ENCODE measurements around the gene ANKS1B. TPM values are rescaled to one million over a fixed set of nuclear protein-coding genes. Genes with fewer than 3 reads are reported as not detected.

Gene ANKS1B
- total and polyA plus RNA-seq, 2 of the 4 experiments (the other 2 are of a cell fraction), result 0.17 to 0.18 TPM

DNA sequence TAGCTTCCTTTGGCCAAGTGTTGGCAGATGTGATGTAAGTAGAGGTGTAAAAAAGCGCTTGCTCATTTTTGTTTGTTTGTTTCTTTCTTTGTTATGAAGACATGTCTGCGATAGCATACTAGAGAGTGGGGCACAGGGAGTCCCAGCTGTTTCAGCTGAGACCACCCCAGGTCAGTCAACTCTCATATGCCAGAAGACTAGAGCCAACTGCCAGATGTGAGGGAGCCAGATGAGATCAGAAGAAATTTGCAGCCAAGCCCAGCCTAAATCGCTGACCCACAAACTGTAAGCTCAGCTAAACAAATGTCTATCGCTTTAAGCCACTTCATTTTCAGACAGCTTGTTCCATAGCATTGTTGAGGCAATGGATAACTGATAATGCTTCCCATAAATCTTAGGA lies 942.5 kb downstream of the ANKS1B start:
- intact Hi-C loops (cut with micrococcal nuclease), result no loop called here
- POLR2A ChIA-PET (ENCODE audit: unreplicated experiment), result no interaction called here

More for the DNA sequence above, 942.5 kb downstream of the ANKS1B start:
- no peak overlapping the region for H3K23ac ChIP-seq (ENCODE audit: low read depth, low read length)
- no peak overlapping the region for H2AK9ac ChIP-seq (replicated peaks; ENCODE audit: low read depth, low read length, poor library complexity)
- no peak overlapping the region for H3K4me3 ChIP-seq (ENCODE audit: insufficient read depth, low read depth, low read length)
- H2BK120ac ChIP-seq (ENCODE audit: low read depth, low read length), result no peak overlapping the region
- no peak for TF ChIP-seq BHLHE40 (IDR thresholded peaks at IDR 0.05; ENCODE audit: low read depth, low read length)
- no peak for TF ChIP-seq CEBPB (IDR thresholded peaks at IDR 0.05; ENCODE audit: low read depth, low read length)
- no peak for TF ChIP-seq RCOR1 (IDR thresholded peaks at IDR 0.05; ENCODE audit: insufficient replicate concordance, low read length)
- TF ChIP-seq MAZ (IDR thresholded peaks at IDR 0.05; ENCODE audit: borderline replicate concordance, low read depth, low read length), result no peak
- TF ChIP-seq CHD1 (IDR thresholded peaks at IDR 0.05; ENCODE audit: low read depth, low read length), result no peak
- TF ChIP-seq MXI1 (IDR thresholded peaks at IDR 0.05; ENCODE audit: borderline replicate concordance, low read depth, low read length), result no peak
- TF ChIP-seq SMC3 (IDR thresholded peaks at IDR 0.05; ENCODE audit: low read depth, low read length), result no peak
- TF ChIP-seq RFX5 (IDR thresholded peaks at IDR 0.05; ENCODE audit: low read depth, low read length), result no peak
- no peak for TF ChIP-seq MAFK (IDR thresholded peaks at IDR 0.05; ENCODE audit: low read depth, low read length)
- TF ChIP-seq POLR2A (IDR thresholded peaks at IDR 0.05; ENCODE audit: low read depth, low read length), result no peak
- TF ChIP-seq ELK1 (IDR thresholded peaks at IDR 0.05; ENCODE audit: borderline replicate concordance, low read depth, low read length), result no peak
- TF ChIP-seq RAD21 (IDR thresholded peaks at IDR 0.05; ENCODE audit: low read length), result no peak
- no peak for TF ChIP-seq NFE2L2 (IDR thresholded peaks at IDR 0.05; ENCODE audit: low read depth, low read length)
- TF ChIP-seq CTCF (conservative IDR thresholded peaks at IDR 0.05; ENCODE audit: low read depth, low read length), result no peak
- no peak for TF ChIP-seq USF2 (IDR thresholded peaks at IDR 0.05; ENCODE audit: low read depth, low read length)
- TF ChIP-seq FOS (IDR thresholded peaks at IDR 0.05; ENCODE audit: low read depth, low read length), result no peak
- H2BK5ac ChIP-seq (ENCODE audit: low read depth, low read length, poor library complexity, severe bottlenecking), result no peak overlapping the region
- CTCF ChIA-PET, result interaction anchor here (1.4 to 1.8 kb wide), 2 partner anchors 8 to 609 kb away, joined by 4 to 5 read pairs; no protein-coding TSS in a partner anchor
- BruUV-seq (replicated peaks), result no TSS peak
- ATAC-seq (ENCODE audit: low read depth) (no peak), DNase-seq (no peak)
- no peak overlapping the region for H4K5ac ChIP-seq (ENCODE audit: low read depth, low read length)
- H2BK20ac ChIP-seq (ENCODE audit: low read depth, low read length), result no peak overlapping the region
- H3K9me1 ChIP-seq (ENCODE audit: insufficient read depth, low read length), result no peaks in the 10 kb centered on the region
- H3K14ac ChIP-seq (replicated peaks; ENCODE audit: low read depth, low read length), result no peak overlapping the region
- no peak overlapping the region for H3K56ac ChIP-seq (ENCODE audit: extremely low read depth, insufficient read depth, low read length)
- H4K91ac ChIP-seq (ENCODE audit: insufficient read depth, low read depth, low read length), result no peak overlapping the region
- no peak overlapping the region for H2AFZ ChIP-seq (replicated peaks; ENCODE audit: low read length, poor library complexity)
- H3K27me3 ChIP-seq (ENCODE audit: control insufficient read depth, insufficient read depth, low read length), result no peaks in the 10 kb centered on the region
- H3K27ac ChIP-seq (ENCODE audit: insufficient read depth, low read length), result no peak overlapping the region
- H3K4ac ChIP-seq (ENCODE audit: low read depth, low read length), result no peak overlapping the region
- in situ Hi-C loops (cut with MboI; ENCODE audit: low sequenced_read_pairs) (loop anchor here (10.0 kb wide), 1 partner anchor 723 kb away; no protein-coding TSS in a partner anchor), dilution Hi-C loops (cut with HindIII; ENCODE audit: low sequenced_read_pairs, unreplicated experiment) (no loop called here)
- no peak overlapping the region for H2AK5ac ChIP-seq (ENCODE audit: low read depth, low read length)
- no peak overlapping the region for H2BK15ac ChIP-seq (ENCODE audit: low read depth, low read length)
- no peak overlapping the region for H4K8ac ChIP-seq (ENCODE audit: low read depth in 2 of 2, low read length in 2 of 2)
- H3K9me3 ChIP-seq (ENCODE audit: control insufficient read depth, insufficient read depth, low read length), result no peaks in the 10 kb centered on the region
- no peaks in the 10 kb centered on the region for H3K4me1 ChIP-seq (ENCODE audit: control insufficient read depth, insufficient read depth, low read length)
- H3K18ac ChIP-seq (ENCODE audit: low read depth, low read length), result no peak overlapping the region
- no peak overlapping the region for H3K9ac ChIP-seq (ENCODE audit: low read depth, low read length)
- no CpG with 5 or more reads among the region's 4 CpGs for WGBS, 2 experiments (ENCODE audit: extremely low coverage in 2 of 2, insufficient read length in 1 of 2)
- no peaks in the 10 kb centered on the region for H4K20me1 ChIP-seq (ENCODE audit: insufficient read depth, low read length)
- H3K4me2 ChIP-seq (ENCODE audit: low read depth, low read length), result no peak overlapping the region
- no peaks in the 10 kb centered on the region for H3K79me1 ChIP-seq (ENCODE audit: low read depth in 1 of 2, low read length in 2 of 2)
- H3K36me3 ChIP-seq (ENCODE audit: control insufficient read depth, insufficient read depth, low read length), result no peaks in the 10 kb centered on the region

Measured in IMR-90 (cell line).